ENCODE results near the gene ZNF335.
"Not testable (repeated sequence)": the region's sequence is repeated elsewhere in the genome, so short reads cannot be mapped to it uniquely, and the experiment has no call there.

Gene ZNF335

GRCh38 chr20:46002008-46002407, 30.0 kb upstream of the ZNF335 start:
- no peaks in the 10 kb centered on the region for H3K9me3 ChIP-seq (ENCODE audit: control insufficient read depth in 1 of 2, low read length in 2 of 2)
- no peaks in the 10 kb centered on the region for H3K36me3 ChIP-seq (ENCODE audit: control insufficient read depth in 1 of 2, insufficient read depth in 2 of 2, low read length in 2 of 2)
- H3K9ac ChIP-seq (ENCODE audit: low read depth in 1 of 2, low read length in 2 of 2) = no peak overlapping the region
- no peak overlapping the region for H3K4me3 ChIP-seq (ENCODE audit: low read depth in 1 of 2, low read length in 2 of 2)
- H3K4me1 ChIP-seq (ENCODE audit: control insufficient read depth in 1 of 2, insufficient read depth in 2 of 2, low read length in 2 of 2) = peaks cover 6 to 7% of the 10 kb centered on the region in 2 donors
- H3K27ac ChIP-seq (ENCODE audit: low read depth, low read length) = no peak overlapping the region
- H3K27me3 ChIP-seq (ENCODE audit: control insufficient read depth in 1 of 2, insufficient read depth in 2 of 2, low read length in 2 of 2) = peaks cover 3 to 10% of the 10 kb centered on the region in 2 donors

DNA sequence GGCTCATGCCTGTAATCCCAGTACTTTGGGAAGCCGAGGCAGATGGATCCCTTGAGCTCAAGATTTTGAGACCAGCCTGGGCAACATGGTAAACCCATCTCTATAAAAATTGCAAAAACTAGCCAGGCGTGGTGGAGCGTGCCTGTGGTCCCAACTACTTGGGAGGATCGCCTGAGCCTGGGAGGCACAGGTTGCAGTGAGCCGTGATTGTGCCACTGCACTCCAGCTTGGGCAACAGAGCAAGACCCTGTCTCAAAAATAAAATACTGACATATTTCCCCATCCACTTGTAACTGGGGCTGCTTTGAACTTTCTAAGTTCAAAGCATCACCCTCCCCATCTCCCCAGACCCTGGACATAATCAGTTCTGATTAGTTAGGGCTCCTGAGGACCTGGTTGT, 29.5 kb upstream of the ZNF335 start:
- Histone ChIP-seq H3K27me3 (ENCODE audit: control insufficient read depth in 1 of 2, insufficient read depth in 2 of 2, low read length in 2 of 2) (peaks cover 2 to 10% of the 10 kb centered on the region in 2 donors), H3K27ac (ENCODE audit: low read depth, low read length) (no peak overlapping the region), H3K4me3 (ENCODE audit: low read depth in 1 of 2, low read length in 2 of 2) (no peak overlapping the region), H3K9me3 (ENCODE audit: control insufficient read depth in 1 of 2, low read length in 2 of 2) (no peaks in the 10 kb centered on the region), H3K36me3 (ENCODE audit: control insufficient read depth in 1 of 2, insufficient read depth in 2 of 2, low read length in 2 of 2) (no peaks in the 10 kb centered on the region), H3K4me1 (ENCODE audit: control insufficient read depth in 1 of 2, insufficient read depth in 2 of 2, low read length in 2 of 2) (peaks cover 6 to 7% of the 10 kb centered on the region in 2 donors), H3K9ac (ENCODE audit: low read depth in 1 of 2, low read length in 2 of 2) (no peak overlapping the region)

GRCh38 chr20:46000262-46000996, 28.4 kb upstream of the ZNF335 start:
- no peaks in the 10 kb centered on the region for H3K9me3 ChIP-seq (ENCODE audit: control insufficient read depth in 1 of 2, low read length in 2 of 2)
- no peaks in the 10 kb centered on the region for H3K36me3 ChIP-seq (ENCODE audit: control insufficient read depth in 1 of 2, insufficient read depth in 2 of 2, low read length in 2 of 2)
- peaks cover 2 to 7% of the 10 kb centered on the region in 2 donors for H3K4me1 ChIP-seq (ENCODE audit: control insufficient read depth in 1 of 2, insufficient read depth in 2 of 2, low read length in 2 of 2)
- H3K27me3 ChIP-seq (ENCODE audit: control insufficient read depth in 1 of 2, insufficient read depth in 2 of 2, low read length in 2 of 2) = peaks cover 0 to 6% of the 10 kb centered on the region in 2 donors
- no peak overlapping the region for H3K9ac ChIP-seq (ENCODE audit: low read depth in 1 of 2, low read length in 2 of 2)
- H3K27ac ChIP-seq (ENCODE audit: low read depth, low read length) = no peak overlapping the region
- no peak overlapping the region for H3K4me3 ChIP-seq (ENCODE audit: low read depth in 1 of 2, low read length in 2 of 2)

DNA sequence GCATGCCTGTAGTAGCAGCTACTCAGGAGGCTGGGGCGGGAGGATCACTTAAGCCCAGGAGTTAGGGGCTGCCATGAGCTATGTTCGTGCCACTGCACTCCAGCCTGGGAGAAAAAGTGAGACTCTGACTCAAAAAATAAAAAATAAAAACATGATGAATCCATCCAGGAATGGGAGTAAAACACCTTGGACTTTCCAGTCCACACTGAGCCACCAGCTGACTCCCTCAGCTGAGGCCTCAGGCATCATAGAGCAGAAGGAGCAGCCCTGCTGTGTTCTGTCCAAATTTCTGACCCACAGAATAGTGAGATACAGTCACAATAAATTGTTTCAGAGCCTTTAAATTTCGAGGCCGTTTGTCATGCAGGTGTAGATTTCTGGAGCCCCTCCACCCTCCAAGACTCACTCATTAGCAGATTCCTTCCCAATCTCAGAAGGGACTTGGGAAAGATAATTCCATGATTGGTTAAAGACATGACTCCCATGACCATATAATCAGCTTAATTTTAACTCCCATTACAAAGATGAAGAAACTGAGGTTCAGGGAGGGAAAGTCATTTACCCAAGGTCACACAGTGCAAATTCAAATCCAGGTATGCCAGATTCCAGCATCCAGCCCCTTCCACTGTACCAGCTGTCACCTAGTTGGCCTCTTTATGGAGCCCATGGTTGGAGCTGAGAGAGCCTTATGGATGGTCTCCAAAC, 27.7 kb upstream of the ZNF335 start:
- peaks cover 0 to 6% of the 10 kb centered on the region in 2 donors for H3K27me3 ChIP-seq (ENCODE audit: control insufficient read depth in 1 of 2, insufficient read depth in 2 of 2, low read length in 2 of 2)

DNA sequence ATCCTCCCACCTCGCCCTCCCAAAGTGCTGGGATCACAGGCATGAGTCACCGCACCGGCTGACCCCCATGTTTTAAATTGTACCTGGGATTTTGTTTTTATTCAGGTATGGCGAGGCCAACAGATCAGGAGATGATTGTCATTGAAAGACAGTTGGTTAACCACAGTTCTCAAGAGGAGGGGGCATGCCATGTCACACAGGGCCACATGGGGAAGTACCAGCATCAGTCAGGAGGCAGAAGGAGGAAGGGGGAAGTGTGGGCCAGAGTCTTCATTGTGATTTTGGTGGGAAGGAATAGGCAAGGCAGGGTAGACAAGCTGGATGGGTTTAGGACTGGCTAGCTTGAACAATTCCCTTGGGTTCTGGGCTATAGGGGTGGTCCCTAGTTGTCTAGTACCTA, 26.8 kb upstream of the ZNF335 start:
- Histone ChIP-seq H3K9ac (ENCODE audit: low read depth in 1 of 2, low read length in 2 of 2) (no peak overlapping the region), H3K27ac (ENCODE audit: low read depth, low read length) (no peak overlapping the region), H3K36me3 (ENCODE audit: control insufficient read depth in 1 of 2, insufficient read depth in 2 of 2, low read length in 2 of 2) (no peaks in the 10 kb centered on the region), H3K4me1 (ENCODE audit: control insufficient read depth in 1 of 2, insufficient read depth in 2 of 2, low read length in 2 of 2) (no peaks in the 10 kb centered on the region), H3K27me3 (ENCODE audit: control insufficient read depth in 1 of 2, insufficient read depth in 2 of 2, low read length in 2 of 2) (peaks cover 0 to 6% of the 10 kb centered on the region in 2 donors), H3K4me3 (ENCODE audit: low read depth in 1 of 2, low read length in 2 of 2) (no peak overlapping the region), H3K9me3 (ENCODE audit: control insufficient read depth in 1 of 2, low read length in 2 of 2) (no peaks in the 10 kb centered on the region)

More for the DNA sequence above, 27.7 kb upstream of the ZNF335 start:
- H3K36me3 ChIP-seq (ENCODE audit: control insufficient read depth in 1 of 2, insufficient read depth in 2 of 2, low read length in 2 of 2) = no peaks in the 10 kb centered on the region
- peaks cover 0 to 7% of the 10 kb centered on the region in 2 donors for H3K4me1 ChIP-seq (ENCODE audit: control insufficient read depth in 1 of 2, insufficient read depth in 2 of 2, low read length in 2 of 2)
- no peak overlapping the region for H3K4me3 ChIP-seq (ENCODE audit: low read depth in 1 of 2, low read length in 2 of 2)
- no peaks in the 10 kb centered on the region for H3K9me3 ChIP-seq (ENCODE audit: control insufficient read depth in 1 of 2, low read length in 2 of 2)
- H3K9ac ChIP-seq (ENCODE audit: low read depth in 1 of 2, low read length in 2 of 2) = no peak overlapping the region
- no peak overlapping the region for H3K27ac ChIP-seq (ENCODE audit: low read depth, low read length)

DNA sequence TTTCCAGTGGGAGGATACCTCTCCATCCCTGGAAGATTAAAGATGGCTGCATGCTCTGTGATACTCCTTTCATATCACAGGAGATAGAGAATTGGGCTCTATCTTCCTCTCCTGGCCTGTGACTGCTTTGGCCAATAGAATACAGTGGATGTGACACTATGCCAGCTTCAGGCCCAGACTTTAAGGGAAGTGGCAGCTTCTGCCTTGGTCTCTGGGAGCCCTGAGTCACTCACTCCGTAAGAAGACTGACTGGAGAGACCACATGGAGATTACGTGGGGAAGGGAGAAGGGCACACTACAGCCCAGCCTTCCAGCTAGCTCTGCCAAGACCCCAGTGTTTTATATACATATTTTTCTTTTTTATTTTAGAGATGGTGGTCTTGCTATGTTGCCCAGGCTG, 26.3 kb upstream of the ZNF335 start:
- Histone ChIP-seq H3K27ac (ENCODE audit: low read depth, low read length) (no peak overlapping the region), H3K36me3 (ENCODE audit: control insufficient read depth in 1 of 2, insufficient read depth in 2 of 2, low read length in 2 of 2) (no peaks in the 10 kb centered on the region), H3K27me3 (ENCODE audit: control insufficient read depth in 1 of 2, insufficient read depth in 2 of 2, low read length in 2 of 2) (peaks cover 0 to 6% of the 10 kb centered on the region in 2 donors), H3K4me1 (ENCODE audit: control insufficient read depth in 1 of 2, insufficient read depth in 2 of 2, low read length in 2 of 2) (no peaks in the 10 kb centered on the region), H3K9ac (ENCODE audit: low read depth in 1 of 2, low read length in 2 of 2) (no peak overlapping the region), H3K4me3 (ENCODE audit: low read depth in 1 of 2, low read length in 2 of 2) (no peak overlapping the region), H3K9me3 (ENCODE audit: control insufficient read depth in 1 of 2, low read length in 2 of 2) (no peaks in the 10 kb centered on the region)

GRCh38 chr20:45997187-45997586, 25.2 kb upstream of the ZNF335 start:
- Histone ChIP-seq H3K27ac (ENCODE audit: low read depth, low read length) (no peak overlapping the region), H3K9ac (ENCODE audit: low read depth in 1 of 2, low read length in 2 of 2) (no peak overlapping the region), H3K36me3 (ENCODE audit: control insufficient read depth in 1 of 2, insufficient read depth in 2 of 2, low read length in 2 of 2) (no peaks in the 10 kb centered on the region), H3K4me1 (ENCODE audit: control insufficient read depth in 1 of 2, insufficient read depth in 2 of 2, low read length in 2 of 2) (no peaks in the 10 kb centered on the region), H3K27me3 (ENCODE audit: control insufficient read depth in 1 of 2, insufficient read depth in 2 of 2, low read length in 2 of 2) (peaks cover 0 to 6% of the 10 kb centered on the region in 2 donors), H3K9me3 (ENCODE audit: control insufficient read depth in 1 of 2, low read length in 2 of 2) (no peaks in the 10 kb centered on the region), H3K4me3 (ENCODE audit: low read depth in 1 of 2, low read length in 2 of 2) (no peak overlapping the region)

DNA sequence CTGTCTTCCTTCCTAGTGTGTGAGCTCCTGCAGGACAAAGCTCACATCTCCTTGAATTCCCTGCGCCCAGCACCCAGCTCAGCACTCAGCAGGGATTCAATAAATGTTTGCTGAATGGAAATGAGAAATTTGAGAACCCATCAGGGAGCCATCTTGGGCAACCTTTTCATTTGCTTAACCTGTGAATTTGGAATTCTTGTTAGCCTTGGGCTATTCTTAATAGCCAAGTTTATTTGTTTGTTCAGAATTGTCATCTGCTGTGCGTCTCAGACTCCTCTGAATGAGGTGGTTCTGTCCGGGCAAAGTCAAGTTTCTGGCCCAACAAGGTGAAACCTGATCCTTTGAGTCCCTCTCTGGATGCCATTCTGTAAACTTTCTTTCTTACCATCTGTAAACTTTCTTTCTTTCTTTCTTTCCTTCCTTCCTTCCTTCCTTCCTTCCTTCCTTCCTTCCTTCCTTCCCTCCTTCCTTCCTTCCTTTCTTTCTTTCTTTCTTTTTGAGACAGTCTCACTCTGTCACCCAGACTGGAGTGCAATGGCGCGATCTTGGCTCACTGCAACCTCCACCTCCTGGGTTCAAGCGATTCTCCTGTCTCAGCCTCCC, 23.6 kb upstream of the ZNF335 start:
- not testable (repeated sequence) for H3K4me1 ChIP-seq (ENCODE audit: control insufficient read depth in 1 of 2, insufficient read depth in 2 of 2, low read length in 2 of 2); H3K27me3 ChIP-seq (ENCODE audit: control insufficient read depth in 1 of 2, insufficient read depth in 2 of 2, low read length in 2 of 2); H3K9me3 ChIP-seq (ENCODE audit: control insufficient read depth in 1 of 2, low read length in 2 of 2); H3K27ac ChIP-seq (ENCODE audit: low read depth, low read length); H3K4me3 ChIP-seq (ENCODE audit: low read depth in 1 of 2, low read length in 2 of 2); H3K9ac ChIP-seq (ENCODE audit: low read depth in 1 of 2, low read length in 2 of 2); H3K36me3 ChIP-seq (ENCODE audit: control insufficient read depth in 1 of 2, insufficient read depth in 2 of 2, low read length in 2 of 2)

GRCh38 chr20:45994761-45995493, 22.9 kb upstream of the ZNF335 start:
- Histone ChIP-seq H3K27me3 (ENCODE audit: control insufficient read depth in 1 of 2, insufficient read depth in 2 of 2, low read length in 2 of 2) (no peaks in the 10 kb centered on the region), H3K4me3 (ENCODE audit: low read depth in 1 of 2, low read length in 2 of 2) (no peak overlapping the region), H3K36me3 (ENCODE audit: control insufficient read depth in 1 of 2, insufficient read depth in 2 of 2, low read length in 2 of 2) (no peaks in the 10 kb centered on the region), H3K9me3 (ENCODE audit: control insufficient read depth in 1 of 2, low read length in 2 of 2) (no peaks in the 10 kb centered on the region), H3K4me1 (ENCODE audit: control insufficient read depth in 1 of 2, insufficient read depth in 2 of 2, low read length in 2 of 2) (no peaks in the 10 kb centered on the region), H3K9ac (ENCODE audit: low read depth in 1 of 2, low read length in 2 of 2) (no peak overlapping the region), H3K27ac (ENCODE audit: low read depth, low read length) (no peak overlapping the region)

All from duodenal mucosa (tissue), 2 donors.